ENCODE data around the gene FERMT1.

- TF ChIP-seq CTCF (conservative IDR thresholded peaks at IDR 0.05; ENCODE audit: low read depth, low read length) (no peak), POLR2A (IDR thresholded peaks at IDR 0.05; ENCODE audit: low read depth, low read length) (no peak), CEBPB (IDR thresholded peaks at IDR 0.05; ENCODE audit: low read depth, low read length) (no peak), RCOR1 (IDR thresholded peaks at IDR 0.05; ENCODE audit: insufficient replicate concordance, low read length) (no peak), RFX5 (IDR thresholded peaks at IDR 0.05; ENCODE audit: low read depth, low read length) (no peak), RAD21 (IDR thresholded peaks at IDR 0.05; ENCODE audit: low read length) (no peak), CHD1 (IDR thresholded peaks at IDR 0.05; ENCODE audit: low read depth, low read length) (no peak), MAFK (IDR thresholded peaks at IDR 0.05; ENCODE audit: low read depth, low read length) (no peak), BHLHE40 (IDR thresholded peaks at IDR 0.05; ENCODE audit: low read depth, low read length) (no peak), SMC3 (IDR thresholded peaks at IDR 0.05; ENCODE audit: low read depth, low read length) (no peak), MAZ (IDR thresholded peaks at IDR 0.05; ENCODE audit: borderline replicate concordance, low read depth, low read length) (no peak), USF2 (IDR thresholded peaks at IDR 0.05; ENCODE audit: low read depth, low read length) (no peak)
- TF ChIP-seq, protein P1, sequence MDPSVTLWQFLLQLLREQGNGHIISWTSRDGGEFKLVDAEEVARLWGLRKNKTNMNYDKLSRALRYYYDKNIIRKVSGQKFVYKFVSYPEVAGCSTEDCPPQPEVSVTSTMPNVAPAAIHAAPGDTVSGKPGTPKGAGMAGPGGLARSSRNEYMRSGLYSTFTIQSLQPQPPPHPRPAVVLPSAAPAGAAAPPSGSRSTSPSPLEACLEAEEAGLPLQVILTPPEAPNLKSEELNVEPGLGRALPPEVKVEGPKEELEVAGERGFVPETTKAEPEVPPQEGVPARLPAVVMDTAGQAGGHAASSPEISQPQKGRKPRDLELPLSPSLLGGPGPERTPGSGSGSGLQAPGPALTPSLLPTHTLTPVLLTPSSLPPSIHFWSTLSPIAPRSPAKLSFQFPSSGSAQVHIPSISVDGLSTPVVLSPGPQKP (IDR thresholded peaks at IDR 0.05; ENCODE audit: borderline replicate concordance, low read depth, low read length): no peak
Measured at GRCh38 chr20:6079016-6079415, 43.8 kb downstream of the FERMT1 start.
